SK-N-SH treated with all-trans-retinoic acid at 6 μM for 48 hours (cell line): Measurements from ENCODE around the gene SOX6.

Experiments used
- ARNTL ChIP-seq: fragments of 450-650 bp; formaldehyde crosslinking; IDR thresholded peaks from 2 replicates; pipeline ENCODE4 v1.5.0; 2020; ENCODE audit warnings: low read depth, mild to moderate bottlenecking, moderate library complexity, borderline replicate concordance
- BACH2 ChIP-seq: fragments of 250-450 bp; sonication (Bioruptor Pico); IDR thresholded peaks from 2 replicates; pipeline ENCODE4 v1.9.0; 2021; ENCODE audit warnings: mild to moderate bottlenecking, borderline replicate concordance
- CSDC2 ChIP-seq: fragments of 250-450 bp; sonication (Bioruptor Pico); IDR thresholded peaks from 2 replicates; pipeline ENCODE4 v1.5.0; 2020; ENCODE audit warnings: mild to moderate bottlenecking, moderate library complexity
- ESRRG ChIP-seq: fragments of 250-450 bp; sonication (Bioruptor Pico); IDR thresholded peaks from 2 replicates; pipeline ENCODE4 v1.6.1; 2021; ENCODE audit warnings: mild to moderate bottlenecking
- ISL1 ChIP-seq: fragments of 250-450 bp; sonication (Bioruptor Pico); IDR thresholded peaks from 2 replicates; pipeline ENCODE4 v2.1.2; 2022; ENCODE audit warnings: mild to moderate bottlenecking, moderate library complexity
- OSR1 ChIP-seq: fragments of 250-450 bp; sonication (Bioruptor Pico); IDR thresholded peaks from 2 replicates; pipeline ENCODE4 v1.8.0; 2022; ENCODE audit warnings: moderate library complexity, mild to moderate bottlenecking, inconsistent platforms
- SNAI2 ChIP-seq: fragments of 250-450 bp; sonication (Bioruptor Pico); IDR thresholded peaks from 2 replicates; pipeline ENCODE4 v1.5.0; 2020; ENCODE audit warnings: mild to moderate bottlenecking, moderate library complexity
- TCF4 ChIP-seq: fragments of 250-450 bp; sonication (Bioruptor Pico); IDR thresholded peaks from 2 replicates; pipeline ENCODE4 v1.8.0; 2021; ENCODE audit warnings: mild to moderate bottlenecking, moderate library complexity, borderline replicate concordance
- TOX ChIP-seq: fragments of 250-450 bp; sonication (Bioruptor Pico); IDR thresholded peaks from 2 replicates; pipeline ENCODE4 v1.8.0; 2021; ENCODE audit warnings: mild to moderate bottlenecking, moderate library complexity, borderline replicate concordance
- ZFP30 ChIP-seq: fragments of 450-650 bp; formaldehyde crosslinking; IDR thresholded peaks from 2 replicates; pipeline ENCODE4 v1.5.0; 2022; ENCODE audit warnings: mild to moderate bottlenecking, moderate library complexity
- ZNF70 ChIP-seq: fragments of 450-650 bp; formaldehyde crosslinking; IDR thresholded peaks from 2 replicates; pipeline ENCODE4 v1.5.0; 2020; ENCODE audit warnings: mild to moderate bottlenecking, moderate library complexity
- TF ChIP-seq, protein P1 (sequence below): fragments of 250-450 bp; sonication (Bioruptor Pico); IDR thresholded peaks from 2 replicates; pipeline ENCODE4 v1.8.0; 2020; ENCODE audit warnings: mild to moderate bottlenecking, moderate library complexity, borderline replicate concordance
- TF ChIP-seq, protein P2 (sequence below): fragments of 250-450 bp; sonication (Bioruptor Pico); IDR thresholded peaks from 2 replicates; pipeline ENCODE4 v1.8.0; 2021; ENCODE audit warnings: low read depth, mild to moderate bottlenecking, moderate library complexity, borderline replicate concordance
- TF ChIP-seq, protein P3 (sequence below): fragments of 250-450 bp; sonication (Bioruptor Pico); IDR thresholded peaks from 2 replicates; pipeline ENCODE4 v1.5.0; 2020; ENCODE audit warnings: mild to moderate bottlenecking, moderate library complexity

DNA sequence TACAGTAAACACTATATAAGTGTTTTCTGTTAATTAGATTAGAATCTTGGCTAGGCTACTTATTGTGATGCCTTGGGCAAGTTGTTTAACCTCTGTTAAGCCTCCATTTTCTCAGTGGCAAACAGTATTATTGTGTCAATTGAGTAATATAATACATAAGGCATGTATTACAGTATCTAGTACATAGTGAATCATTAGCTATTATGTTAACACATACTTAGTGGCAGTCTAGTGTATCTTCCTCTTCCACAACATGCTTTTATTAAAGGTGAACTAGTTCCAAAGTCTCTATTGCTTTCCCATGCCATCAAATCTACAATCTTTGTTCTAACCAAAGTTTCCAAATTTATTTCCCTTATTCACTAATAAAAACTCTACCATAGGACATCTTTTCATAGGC lies 200.9 kb downstream of the SOX6 start:
- TF ChIP-seq, protein P1, sequence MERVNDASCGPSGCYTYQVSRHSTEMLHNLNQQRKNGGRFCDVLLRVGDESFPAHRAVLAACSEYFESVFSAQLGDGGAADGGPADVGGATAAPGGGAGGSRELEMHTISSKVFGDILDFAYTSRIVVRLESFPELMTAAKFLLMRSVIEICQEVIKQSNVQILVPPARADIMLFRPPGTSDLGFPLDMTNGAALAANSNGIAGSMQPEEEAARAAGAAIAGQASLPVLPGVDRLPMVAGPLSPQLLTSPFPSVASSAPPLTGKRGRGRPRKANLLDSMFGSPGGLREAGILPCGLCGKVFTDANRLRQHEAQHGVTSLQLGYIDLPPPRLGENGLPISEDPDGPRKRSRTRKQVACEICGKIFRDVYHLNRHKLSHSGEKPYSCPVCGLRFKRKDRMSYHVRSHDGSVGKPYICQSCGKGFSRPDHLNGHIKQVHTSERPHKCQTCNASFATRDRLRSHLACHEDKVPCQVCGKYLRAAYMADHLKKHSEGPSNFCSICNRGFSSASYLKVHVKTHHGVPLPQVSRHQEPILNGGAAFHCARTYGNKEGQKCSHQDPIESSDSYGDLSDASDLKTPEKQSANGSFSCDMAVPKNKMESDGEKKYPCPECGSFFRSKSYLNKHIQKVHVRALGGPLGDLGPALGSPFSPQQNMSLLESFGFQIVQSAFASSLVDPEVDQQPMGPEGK, result no peak
- TF ChIP-seq, protein P2, sequence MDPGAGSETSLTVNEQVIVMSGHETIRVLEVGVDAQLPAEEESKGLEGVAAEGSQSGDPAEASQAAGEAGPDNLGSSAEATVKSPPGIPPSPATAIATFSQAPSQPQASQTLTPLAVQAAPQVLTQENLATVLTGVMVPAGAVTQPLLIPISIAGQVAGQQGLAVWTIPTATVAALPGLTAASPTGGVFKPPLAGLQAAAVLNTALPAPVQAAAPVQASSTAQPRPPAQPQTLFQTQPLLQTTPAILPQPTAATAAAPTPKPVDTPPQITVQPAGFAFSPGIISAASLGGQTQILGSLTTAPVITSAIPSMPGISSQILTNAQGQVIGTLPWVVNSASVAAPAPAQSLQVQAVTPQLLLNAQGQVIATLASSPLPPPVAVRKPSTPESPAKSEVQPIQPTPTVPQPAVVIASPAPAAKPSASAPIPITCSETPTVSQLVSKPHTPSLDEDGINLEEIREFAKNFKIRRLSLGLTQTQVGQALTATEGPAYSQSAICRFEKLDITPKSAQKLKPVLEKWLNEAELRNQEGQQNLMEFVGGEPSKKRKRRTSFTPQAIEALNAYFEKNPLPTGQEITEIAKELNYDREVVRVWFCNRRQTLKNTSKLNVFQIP (CRISPR knock-in tag), result no peak
- no peak for TF ChIP-seq CSDC2 (CRISPR knock-in tag)
- TF ChIP-seq SNAI2 (CRISPR knock-in tag), result no peak
- TF ChIP-seq TOX (CRISPR knock-in tag), result no peak
- TF ChIP-seq ESRRG (CRISPR knock-in tag), result no peak
- TF ChIP-seq BACH2 (CRISPR knock-in tag), result no peak
- no peak for TF ChIP-seq ZNF70 (CRISPR knock-in tag)
- TF ChIP-seq ARNTL (CRISPR knock-in tag), result no peak
- no peak for TF ChIP-seq TCF4 (CRISPR knock-in tag)
- TF ChIP-seq ISL1 (CRISPR knock-in tag), result no peak
- TF ChIP-seq ZFP30 (CRISPR knock-in tag), result no peak
- TF ChIP-seq, protein P3, sequence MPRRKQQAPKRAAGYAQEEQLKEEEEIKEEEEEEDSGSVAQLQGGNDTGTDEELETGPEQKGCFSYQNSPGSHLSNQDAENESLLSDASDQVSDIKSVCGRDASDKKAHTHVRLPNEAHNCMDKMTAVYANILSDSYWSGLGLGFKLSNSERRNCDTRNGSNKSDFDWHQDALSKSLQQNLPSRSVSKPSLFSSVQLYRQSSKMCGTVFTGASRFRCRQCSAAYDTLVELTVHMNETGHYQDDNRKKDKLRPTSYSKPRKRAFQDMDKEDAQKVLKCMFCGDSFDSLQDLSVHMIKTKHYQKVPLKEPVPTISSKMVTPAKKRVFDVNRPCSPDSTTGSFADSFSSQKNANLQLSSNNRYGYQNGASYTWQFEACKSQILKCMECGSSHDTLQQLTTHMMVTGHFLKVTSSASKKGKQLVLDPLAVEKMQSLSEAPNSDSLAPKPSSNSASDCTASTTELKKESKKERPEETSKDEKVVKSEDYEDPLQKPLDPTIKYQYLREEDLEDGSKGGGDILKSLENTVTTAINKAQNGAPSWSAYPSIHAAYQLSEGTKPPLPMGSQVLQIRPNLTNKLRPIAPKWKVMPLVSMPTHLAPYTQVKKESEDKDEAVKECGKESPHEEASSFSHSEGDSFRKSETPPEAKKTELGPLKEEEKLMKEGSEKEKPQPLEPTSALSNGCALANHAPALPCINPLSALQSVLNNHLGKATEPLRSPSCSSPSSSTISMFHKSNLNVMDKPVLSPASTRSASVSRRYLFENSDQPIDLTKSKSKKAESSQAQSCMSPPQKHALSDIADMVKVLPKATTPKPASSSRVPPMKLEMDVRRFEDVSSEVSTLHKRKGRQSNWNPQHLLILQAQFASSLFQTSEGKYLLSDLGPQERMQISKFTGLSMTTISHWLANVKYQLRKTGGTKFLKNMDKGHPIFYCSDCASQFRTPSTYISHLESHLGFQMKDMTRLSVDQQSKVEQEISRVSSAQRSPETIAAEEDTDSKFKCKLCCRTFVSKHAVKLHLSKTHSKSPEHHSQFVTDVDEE (CRISPR knock-in tag), result no peak
- no peak for TF ChIP-seq OSR1
